Measurements from ENCODE around the gene ADCY9. TPM values are rescaled to one million over a fixed set of nuclear protein-coding genes. Genes with fewer than 3 reads are reported as not detected.

The ADCY9 gene
- total and polyA plus RNA-seq, 2 experiments from 2014 or later: 7.1 to 28.4 TPM

- Histone ChIP-seq H3K9me3 (ENCODE audit: low read depth) (no peaks in the 10 kb centered on the region), H3K27me3 (no peaks in the 10 kb centered on the region), H3K4me3 (no peak overlapping the region), H3K4me1 (ENCODE audit: low read depth) (no peaks in the 10 kb centered on the region), H3K36me3 (no peaks in the 10 kb centered on the region), H3K27ac (no peak overlapping the region)
- no peak for DNase-seq (ENCODE audit: low read depth in 1 of 2, low spot score in 1 of 2)
- TF ChIP-seq CTCF (IDR thresholded peaks at IDR 0.05; ENCODE audit: low read depth, low read length): no peak
These were observed 45.3 kb downstream of the ADCY9 start for GRCh38 chr16:4070936-4071335.

- H3K4me3 ChIP-seq: no peak overlapping the region
- no peak for TF ChIP-seq CTCF (IDR thresholded peaks at IDR 0.05; ENCODE audit: low read depth, low read length)
- no peak for DNase-seq (ENCODE audit: low read depth in 1 of 2, low spot score in 1 of 2)
- no peaks in the 10 kb centered on the region for H3K36me3 ChIP-seq
- H3K27me3 ChIP-seq: no peaks in the 10 kb centered on the region
- H3K27ac ChIP-seq: no peak overlapping the region
- no peaks in the 10 kb centered on the region for H3K9me3 ChIP-seq (ENCODE audit: low read depth)
- H3K4me1 ChIP-seq (ENCODE audit: low read depth): peaks cover 5% of the 10 kb centered on the region
These were observed 48.8 kb downstream of the ADCY9 start for GRCh38 chr16:4067262-4068001.

GRCh38 chr16:4064950-4065352 is 51.3 kb downstream of the ADCY9 start:
- no peak for DNase-seq (ENCODE audit: low read depth in 1 of 2, low spot score in 1 of 2)
- no peak for TF ChIP-seq CTCF (IDR thresholded peaks at IDR 0.05; ENCODE audit: low read depth, low read length)
- H3K27me3 ChIP-seq: no peaks in the 10 kb centered on the region
- H3K27ac ChIP-seq: peak overlapping the region; percentile 35
- H3K4me1 ChIP-seq (ENCODE audit: low read depth): peaks cover 5% of the 10 kb centered on the region
- no peaks in the 10 kb centered on the region for H3K9me3 ChIP-seq (ENCODE audit: low read depth)
- H3K36me3 ChIP-seq: no peaks in the 10 kb centered on the region
- no peak overlapping the region for H3K4me3 ChIP-seq

GRCh38 chr16:4062212-4062802 is 53.9 kb downstream of the ADCY9 start:
- Histone ChIP-seq H3K4me3 (no peak overlapping the region), H3K4me1 (ENCODE audit: low read depth) (peaks cover 5% of the 10 kb centered on the region), H3K27me3 (no peaks in the 10 kb centered on the region), H3K27ac (no peak overlapping the region), H3K9me3 (ENCODE audit: low read depth) (no peaks in the 10 kb centered on the region), H3K36me3 (no peaks in the 10 kb centered on the region)
- TF ChIP-seq CTCF (IDR thresholded peaks at IDR 0.05; ENCODE audit: low read depth, low read length): no peak
- no peak for DNase-seq (ENCODE audit: low read depth in 1 of 2, low spot score in 1 of 2)

- Histone ChIP-seq H3K9me3 (ENCODE audit: low read depth) (no peaks in the 10 kb centered on the region), H3K27me3 (no peaks in the 10 kb centered on the region), H3K36me3 (no peaks in the 10 kb centered on the region), H3K4me3 (no peak overlapping the region), H3K27ac (no peak overlapping the region), H3K4me1 (ENCODE audit: low read depth) (peaks cover 5% of the 10 kb centered on the region)
- no peak for TF ChIP-seq CTCF (IDR thresholded peaks at IDR 0.05; ENCODE audit: low read depth, low read length)
- DNase-seq (ENCODE audit: low read depth in 1 of 2, low spot score in 1 of 2): no peak
These were observed 55.4 kb downstream of the ADCY9 start for GRCh38 chr16:4060823-4061222.
